ENCODE data around the gene LIPE. TPM values are rescaled to one million over a fixed set of nuclear protein-coding genes. Genes with fewer than 3 reads are reported as not detected.

LIPE gene
- total RNA-seq, 1 experiment from 2014 or later = 21.7 TPM

- H3K4me3 ChIP-seq (ENCODE audit: low read depth, low read length) = no peak overlapping the region
- peak; percentile 54 to 56 for DNase-seq
Measured at GRCh38 chr19:42441049-42441445, 13.9 kb upstream of the LIPE start.

GRCh38 chr19:42440357-42441048 is 13.3 kb upstream of the LIPE start:
- Histone ChIP-seq H3K36me3 (ENCODE audit: control insufficient read depth, insufficient read depth, low read length) (no peaks in the 10 kb centered on the region), H3K4me1 (peaks cover 55% of the 10 kb centered on the region), H3K4me3 (ENCODE audit: low read depth, low read length) (no peak overlapping the region), H3K9me3 (no peaks in the 10 kb centered on the region), H3K27me3 (replicated peaks; ENCODE audit: control insufficient read depth, insufficient read depth, low read length) (no peaks in the 10 kb centered on the region)
- peak overlapping the region; percentile 61 for H3K27ac Mint-ChIP-seq (ENCODE audit: unreplicated experiment)
- peaks cover 5% of the 10 kb centered on the region for H3K36me3 Mint-ChIP-seq (ENCODE audit: insufficient read depth, unreplicated experiment)
- no TSS peak for BruUV-seq (replicated peaks)
- CTCF ChIA-PET = interaction anchor here (0.6 to 2.4 kb wide), 14 partner anchors 10 to 1386 kb away, joined by 3 to 37 read pairs (median 5); partner anchors contain the start of genes CEACAM1 and ZNF283
- H3K9me3 Mint-ChIP-seq (ENCODE audit: unreplicated experiment) = no peaks in the 10 kb centered on the region
- H3K4me3 Mint-ChIP-seq (ENCODE audit: unreplicated experiment) = peak overlapping the region; percentile 20
- no peaks in the 10 kb centered on the region for H3K27me3 Mint-ChIP-seq (ENCODE audit: insufficient read depth, unreplicated experiment)
- POLR2A ChIA-PET = interaction anchor here (0.6 to 1.9 kb wide), 4 partner anchors 10 to 54 kb away, joined by 3 to 16 read pairs (median 4); no protein-coding TSS in a partner anchor
- TF ChIP-seq CTCF (IDR thresholded peaks at IDR 0.05; ENCODE audit: insufficient read depth in 1 of 2, low read depth in 1 of 2, low read length in 1 of 2, severe bottlenecking in 1 of 2, unreplicated experiment in 1 of 2) = peak; percentile 88 to 96
- DNase-seq = peak; percentile 72 to 82
- peaks cover 42% of the 10 kb centered on the region for H3K4me1 Mint-ChIP-seq (ENCODE audit: low read depth, unreplicated experiment)
- intact Hi-C loops (cut with micrococcal nuclease; ENCODE audit: unreplicated experiment) = no loop called here

More at GRCh38 chr19:42441049-42441445, 13.9 kb upstream of the LIPE start:
- Mint-ChIP-seq H3K27ac (ENCODE audit: unreplicated experiment) (peak overlapping the region; percentile 61), H3K4me1 (ENCODE audit: low read depth, unreplicated experiment) (peaks cover 42% of the 10 kb centered on the region), H3K36me3 (ENCODE audit: insufficient read depth, unreplicated experiment) (peaks cover 5% of the 10 kb centered on the region), H3K27me3 (ENCODE audit: insufficient read depth, unreplicated experiment) (no peaks in the 10 kb centered on the region), H3K4me3 (ENCODE audit: unreplicated experiment) (peak overlapping the region; percentile 20), H3K9me3 (ENCODE audit: unreplicated experiment) (no peaks in the 10 kb centered on the region)
- BruUV-seq (replicated peaks) = no TSS peak
- ChIA-PET POLR2A (interaction anchor here (0.6 to 1.9 kb wide), 4 partner anchors 9 to 55 kb away, joined by 3 to 16 read pairs (median 4); no protein-coding TSS in a partner anchor), CTCF (interaction anchor here (0.6 to 2.4 kb wide), 12 partner anchors 9 to 198 kb away, joined by 3 to 37 read pairs (median 5); partner anchors contain the start of gene CEACAM1)
- Histone ChIP-seq H3K9me3 (no peaks in the 10 kb centered on the region), H3K27me3 (replicated peaks; ENCODE audit: control insufficient read depth, insufficient read depth, low read length) (no peaks in the 10 kb centered on the region), H3K4me1 (peaks cover 55% of the 10 kb centered on the region), H3K36me3 (ENCODE audit: control insufficient read depth, insufficient read depth, low read length) (no peaks in the 10 kb centered on the region)
- TF ChIP-seq CTCF (IDR thresholded peaks at IDR 0.05; ENCODE audit: insufficient read depth in 1 of 2, low read depth in 1 of 2, low read length in 1 of 2, severe bottlenecking in 1 of 2, unreplicated experiment in 1 of 2) = no peak
- intact Hi-C loops (cut with micrococcal nuclease; ENCODE audit: unreplicated experiment) = no loop called here

- CTCF ChIA-PET = no interaction called here
- no TSS peak for BruUV-seq (replicated peaks)
Measured at GRCh38 chr19:42436006-42436405, 8.8 kb upstream of the LIPE start.

More at GRCh38 chr19:42436006-42436405, 8.8 kb upstream of the LIPE start:
- H3K36me3 ChIP-seq (ENCODE audit: control insufficient read depth, insufficient read depth, low read length) = no peaks in the 10 kb centered on the region
- Mint-ChIP-seq H3K27ac (ENCODE audit: unreplicated experiment) (no peak overlapping the region), H3K4me1 (ENCODE audit: low read depth, unreplicated experiment) (peaks cover 32% of the 10 kb centered on the region), H3K9me3 (ENCODE audit: unreplicated experiment) (no peaks in the 10 kb centered on the region), H3K27me3 (ENCODE audit: insufficient read depth, unreplicated experiment) (no peaks in the 10 kb centered on the region), H3K4me3 (ENCODE audit: unreplicated experiment) (no peak overlapping the region), H3K36me3 (ENCODE audit: insufficient read depth, unreplicated experiment) (peaks cover 5% of the 10 kb centered on the region)
- peaks cover 23% of the 10 kb centered on the region for H3K4me1 ChIP-seq
- no peak overlapping the region for H3K4me3 ChIP-seq (ENCODE audit: low read depth, low read length)
- POLR2A ChIA-PET = interaction anchor here (0.6 kb wide), 1 partner anchor 1682 kb away, joined by 3 read pairs; no protein-coding TSS in a partner anchor
- no peaks in the 10 kb centered on the region for H3K27me3 ChIP-seq (replicated peaks; ENCODE audit: control insufficient read depth, insufficient read depth, low read length)
- no peak for TF ChIP-seq CTCF (IDR thresholded peaks at IDR 0.05; ENCODE audit: insufficient read depth in 1 of 2, low read depth in 1 of 2, low read length in 1 of 2, severe bottlenecking in 1 of 2, unreplicated experiment in 1 of 2)
- intact Hi-C loops (cut with micrococcal nuclease; ENCODE audit: unreplicated experiment) = no loop called here
- no peak for DNase-seq
- no peaks in the 10 kb centered on the region for H3K9me3 ChIP-seq
